CD4-positive, alpha-beta T cell treated with Interleukin-17A for 1 hour (primary cell): ENCODE data around the gene SLC6A11.

ENCODE experiments used
- DNase-seq: peaks from one replicate; pipeline ENCODE4 v3.0.0-alpha.2; 2020

Gene SLC6A11

DNA sequence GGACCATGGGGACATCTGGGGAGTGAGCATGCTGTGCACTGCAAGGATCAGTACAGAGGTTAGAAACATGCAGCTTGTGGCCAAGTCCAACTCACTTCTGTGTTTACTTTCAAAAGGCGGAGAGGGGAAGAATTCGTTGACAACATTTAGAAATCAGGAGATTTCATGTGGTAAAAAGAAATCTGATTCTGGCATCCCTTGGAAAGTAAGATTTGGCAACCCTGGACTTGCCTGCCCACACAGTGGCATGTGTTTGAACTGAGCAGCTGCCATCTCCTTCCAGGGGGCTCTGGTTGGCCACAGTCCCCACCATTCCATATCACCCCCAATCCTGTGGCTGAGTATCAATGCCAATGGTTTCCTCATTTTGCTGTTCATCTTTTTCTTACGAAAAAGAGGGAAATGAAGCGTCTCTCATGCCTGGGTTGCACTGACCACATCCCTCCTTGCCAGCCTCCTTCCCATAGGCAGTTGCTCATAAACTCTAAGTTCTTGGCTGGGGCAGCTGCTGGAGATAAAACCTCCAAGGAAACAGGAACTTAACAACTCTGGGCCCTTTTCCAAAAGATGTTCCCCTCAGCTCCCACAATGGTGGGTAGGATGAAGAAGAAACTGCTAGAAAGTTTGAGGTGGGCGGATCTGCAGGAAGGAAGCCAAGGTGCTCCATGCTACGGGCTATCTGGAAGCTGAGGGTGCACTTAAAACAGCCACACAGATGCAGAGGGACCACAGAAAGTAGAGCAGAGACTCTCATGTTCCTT is 29.2 kb downstream of the SLC6A11 start:
- no peak for DNase-seq

DNA sequence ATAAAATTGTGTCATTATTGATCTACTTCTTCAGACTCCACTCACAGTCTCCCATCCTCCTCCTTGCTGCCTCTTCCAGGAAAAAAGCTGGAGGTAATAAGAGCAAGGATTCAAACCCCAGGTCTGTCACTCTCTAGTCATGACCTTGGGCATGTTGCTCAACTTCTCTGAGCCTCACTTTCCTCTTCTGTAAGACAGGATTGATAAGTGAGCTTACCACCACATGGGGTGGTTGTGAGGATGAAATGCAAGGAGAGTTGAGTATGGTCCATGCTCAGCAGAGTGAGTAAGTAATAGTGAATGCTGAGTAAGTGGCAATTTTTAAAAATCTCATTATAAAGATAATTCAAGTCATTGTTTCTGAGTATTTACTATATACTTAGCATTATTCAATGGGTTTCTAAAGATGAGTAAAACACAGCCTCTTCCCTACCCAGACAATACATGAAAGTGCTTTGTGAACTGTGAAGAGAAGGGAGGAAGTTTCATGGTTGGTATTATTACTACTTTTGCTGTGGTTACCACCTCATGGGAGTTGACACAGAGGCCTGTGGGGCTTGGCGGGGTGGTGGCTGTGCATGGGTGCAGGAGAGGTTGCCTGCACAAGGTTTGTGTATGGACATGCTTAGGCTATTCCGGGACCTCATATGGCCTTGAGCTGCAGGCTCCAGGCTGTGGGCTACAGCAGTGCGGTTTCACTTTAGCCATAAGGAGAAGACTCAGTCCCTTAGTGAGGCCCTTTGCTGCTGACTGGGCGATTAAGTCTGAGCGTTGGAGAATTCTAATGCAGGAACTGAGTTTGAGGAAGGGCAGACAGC is 30.0 kb downstream of the SLC6A11 start:
- DNase-seq, result no peak

DNA sequence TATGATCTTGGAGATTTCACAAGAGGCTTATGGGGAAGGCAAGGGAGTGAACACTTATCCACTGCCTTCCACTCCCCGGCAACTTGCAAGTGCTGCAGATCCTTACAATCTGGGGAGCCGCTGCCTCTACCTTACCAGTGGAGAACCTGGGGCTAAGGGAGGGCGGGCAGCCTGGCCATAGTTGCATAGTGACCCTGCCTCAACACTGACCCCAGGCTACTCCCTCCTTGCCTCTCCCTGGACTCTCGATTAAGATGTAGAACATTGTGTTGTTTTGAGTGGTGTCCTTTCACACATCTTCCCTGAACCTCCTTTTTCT is 30.6 kb downstream of the SLC6A11 start:
- DNase-seq, result no peak

DNA sequence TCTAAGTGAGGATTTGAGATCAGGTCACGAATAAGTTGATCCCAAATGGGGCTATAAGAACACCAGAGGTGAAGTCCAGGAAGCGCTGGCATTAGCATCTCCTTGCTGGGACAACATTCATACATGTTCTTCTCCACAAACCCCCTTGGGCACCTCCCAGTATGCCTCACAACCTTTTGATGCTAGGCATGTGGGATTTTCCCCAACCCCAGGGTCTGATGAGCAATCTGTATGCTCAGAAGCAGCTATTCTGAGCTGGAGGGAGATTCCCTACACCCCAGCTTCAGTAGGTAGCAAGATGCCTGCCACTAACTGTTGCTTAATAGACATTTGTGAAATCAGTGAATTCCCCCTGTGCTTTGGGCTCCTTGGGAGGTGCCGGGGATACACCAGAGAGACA is 32.2 kb downstream of the SLC6A11 start:
- no peak for DNase-seq

DNA sequence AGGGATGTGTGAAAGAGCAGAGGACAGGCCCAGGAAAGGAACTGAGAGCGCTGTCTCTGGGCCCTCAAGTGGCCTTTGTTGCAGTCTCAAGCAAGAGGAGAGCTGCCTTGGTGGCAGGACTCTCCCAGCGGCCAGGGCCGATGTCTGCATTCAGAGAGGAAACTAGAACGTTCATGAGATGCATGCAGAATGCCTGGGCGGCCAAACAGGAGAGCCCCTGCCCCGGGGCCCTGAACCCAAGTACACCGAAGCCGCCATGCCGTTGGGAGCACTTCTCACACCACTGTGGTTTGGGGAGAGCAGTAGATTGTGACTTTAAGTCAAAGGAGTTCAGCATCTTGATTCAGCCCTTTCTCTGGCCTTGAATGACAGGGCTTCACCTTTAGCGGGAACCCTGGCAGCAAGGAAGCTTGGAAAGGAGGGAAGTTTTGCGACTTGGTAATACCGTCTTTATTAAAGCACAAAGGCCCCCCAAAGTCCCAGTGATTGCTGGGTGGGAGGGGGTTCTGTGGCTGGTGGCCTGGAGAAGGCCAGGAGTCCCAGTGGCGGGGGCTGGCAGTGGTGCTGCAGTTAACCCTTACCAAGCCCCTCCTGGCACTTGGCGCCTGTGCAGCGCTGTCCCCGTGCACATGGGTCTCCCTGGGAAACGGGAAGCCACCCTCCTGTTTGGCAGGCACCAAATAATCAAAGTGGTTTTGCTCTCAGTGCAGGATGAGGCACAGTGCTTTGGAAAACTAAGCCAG is 36.2 kb downstream of the SLC6A11 start:
- no peak for DNase-seq

DNA sequence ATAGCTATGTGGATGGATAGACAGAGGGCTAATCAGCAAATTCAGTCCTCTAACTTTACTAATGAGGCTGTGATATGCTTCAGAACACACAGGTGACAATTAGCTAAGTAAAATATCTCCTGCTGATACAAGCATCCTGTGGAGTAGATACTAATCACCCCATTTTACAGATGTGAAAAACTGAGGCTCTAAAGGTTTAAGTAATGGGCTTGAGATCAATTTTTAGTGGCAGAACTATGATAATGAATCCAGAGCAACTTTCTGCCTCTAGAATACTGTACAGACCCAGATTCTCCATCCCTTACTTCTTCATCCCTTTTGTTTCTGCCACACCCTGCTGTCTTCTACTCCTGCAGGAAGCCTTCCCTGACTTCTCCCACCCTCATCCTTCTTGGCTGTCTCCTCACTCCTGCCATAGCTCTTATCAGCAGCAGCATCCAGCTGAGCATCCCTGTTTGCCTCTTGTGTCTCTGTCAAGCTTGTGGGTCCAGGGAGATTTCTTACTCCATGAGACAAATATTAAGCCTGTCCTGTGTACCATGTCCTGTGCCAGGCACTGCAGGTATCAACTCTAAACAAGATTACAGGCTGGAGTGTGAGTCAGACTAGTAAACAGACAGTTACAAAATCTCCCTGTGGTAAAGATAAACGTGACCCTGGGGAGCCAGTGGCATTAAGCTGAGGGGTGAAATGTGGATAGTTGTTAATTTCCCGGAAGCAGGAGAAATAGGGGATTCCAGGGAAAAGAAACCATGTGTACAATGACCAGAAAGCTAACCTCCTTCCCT is 39.2 kb downstream of the SLC6A11 start:
- DNase-seq, result no peak

DNA sequence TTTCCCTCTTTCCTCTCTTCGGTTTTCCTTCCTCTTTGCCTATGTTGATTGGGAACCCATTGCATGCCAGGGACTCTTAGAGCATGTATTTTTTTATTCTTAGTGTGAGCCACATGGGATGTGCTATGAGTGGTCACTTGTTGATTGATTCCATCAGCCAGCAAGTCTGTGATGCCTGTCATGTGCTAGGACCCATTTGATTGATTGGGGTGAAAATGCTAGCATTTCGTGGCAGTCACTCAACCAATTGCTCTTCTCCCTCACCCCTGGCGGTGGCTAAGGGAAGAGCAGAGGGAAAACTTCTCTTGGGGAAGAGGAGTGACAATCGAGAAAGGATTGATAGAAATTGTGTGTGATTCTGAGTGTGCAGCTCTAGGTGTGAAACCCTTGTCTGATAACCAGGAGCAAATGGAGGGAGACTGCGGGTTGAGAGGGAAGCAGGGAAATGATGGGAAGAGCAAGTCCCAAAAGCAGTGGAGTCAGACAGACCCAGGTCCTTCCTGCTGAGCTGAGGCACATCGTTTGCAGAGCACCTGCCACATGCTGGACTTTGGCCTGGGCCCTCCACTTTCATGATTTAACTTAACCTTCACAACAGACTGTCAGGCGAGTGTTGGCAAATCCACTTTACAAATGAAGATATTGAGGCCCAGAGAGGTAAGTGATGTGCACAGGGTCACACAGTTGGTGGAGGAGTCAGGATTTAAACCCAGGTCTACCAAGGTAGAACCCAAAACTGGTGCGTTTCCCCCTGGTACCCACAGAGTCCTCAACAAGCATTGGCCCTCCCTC is 40.0 kb downstream of the SLC6A11 start:
- no peak for DNase-seq

DNA sequence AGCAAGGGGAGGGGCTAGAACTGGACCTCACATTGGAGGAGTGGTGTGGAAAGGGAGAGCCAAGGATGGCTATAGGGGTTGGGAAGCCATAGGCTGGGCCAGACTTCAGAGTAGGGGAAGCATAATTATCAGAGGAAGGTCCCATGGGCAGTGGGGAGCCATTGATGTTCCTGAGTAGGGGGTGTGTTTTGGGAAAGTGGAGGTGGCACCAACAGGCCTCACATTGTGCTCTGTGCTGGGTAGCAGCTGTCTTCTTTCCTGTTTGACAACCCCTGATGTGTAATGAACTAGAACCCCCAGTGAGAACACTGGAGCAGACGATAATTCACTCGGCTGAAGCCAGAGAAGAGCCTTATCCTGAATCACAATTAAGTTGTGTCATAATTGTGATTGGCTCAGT is 41.2 kb downstream of the SLC6A11 start:
- DNase-seq, result no peak

DNA sequence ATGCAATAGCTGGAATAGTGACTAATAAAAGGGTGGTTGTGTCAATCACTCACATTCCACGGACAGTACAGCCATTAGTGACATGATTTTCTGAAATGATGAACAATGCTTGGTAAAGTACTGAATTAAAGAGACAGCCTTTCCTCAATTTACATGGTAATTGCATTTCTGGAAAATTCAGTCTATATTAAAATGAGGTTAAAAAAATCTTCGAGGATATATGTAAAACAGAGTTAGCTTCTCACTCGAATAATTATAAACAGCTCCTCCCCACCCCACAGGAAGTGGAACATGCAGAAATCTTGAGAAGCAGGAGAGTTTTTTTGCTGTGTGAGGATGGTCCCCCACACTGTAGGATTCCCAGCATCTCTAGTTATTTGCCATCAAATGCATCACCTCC is 42.1 kb downstream of the SLC6A11 start:
- DNase-seq, result no peak

DNA sequence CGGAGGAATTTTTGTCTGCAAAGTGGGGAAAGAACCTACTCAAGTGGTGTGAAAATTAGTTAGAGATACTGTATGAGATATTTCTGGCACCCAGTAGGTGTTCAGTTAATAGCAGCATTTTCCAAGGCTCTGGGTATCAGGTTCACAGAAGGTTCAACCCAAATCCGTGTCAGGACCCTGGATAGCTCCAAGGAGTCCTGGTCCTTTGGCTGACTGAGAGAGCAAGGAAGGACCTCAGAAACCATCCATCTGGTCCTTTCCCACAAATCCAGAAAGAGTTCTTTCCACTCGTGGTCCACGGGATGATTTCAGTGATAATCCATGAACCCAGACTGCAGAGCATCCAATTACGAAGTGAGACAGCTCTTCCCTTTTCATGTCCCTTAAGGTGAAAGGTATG is 51.4 kb downstream of the SLC6A11 start:
- DNase-seq, result no peak

DNA sequence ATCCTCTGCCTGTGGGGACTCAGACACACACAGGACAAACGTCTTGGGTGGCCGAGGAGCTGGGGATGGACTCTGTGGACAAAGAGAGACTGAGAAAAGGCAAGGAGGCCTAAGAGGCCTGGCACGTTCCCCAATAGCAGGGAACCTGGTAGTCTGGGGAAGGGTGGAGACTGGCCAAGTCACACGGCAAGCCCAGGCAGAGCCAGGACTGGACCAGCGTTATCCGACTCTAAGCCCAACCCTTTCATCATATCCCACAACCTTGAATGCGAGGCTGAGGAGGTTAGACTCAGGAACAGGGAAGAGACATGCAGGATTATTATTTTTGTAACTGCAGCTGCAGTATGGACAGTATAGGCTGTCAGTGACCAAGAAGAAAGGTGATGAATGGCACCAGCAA is 53.4 kb downstream of the SLC6A11 start:
- DNase-seq, result no peak

DNA sequence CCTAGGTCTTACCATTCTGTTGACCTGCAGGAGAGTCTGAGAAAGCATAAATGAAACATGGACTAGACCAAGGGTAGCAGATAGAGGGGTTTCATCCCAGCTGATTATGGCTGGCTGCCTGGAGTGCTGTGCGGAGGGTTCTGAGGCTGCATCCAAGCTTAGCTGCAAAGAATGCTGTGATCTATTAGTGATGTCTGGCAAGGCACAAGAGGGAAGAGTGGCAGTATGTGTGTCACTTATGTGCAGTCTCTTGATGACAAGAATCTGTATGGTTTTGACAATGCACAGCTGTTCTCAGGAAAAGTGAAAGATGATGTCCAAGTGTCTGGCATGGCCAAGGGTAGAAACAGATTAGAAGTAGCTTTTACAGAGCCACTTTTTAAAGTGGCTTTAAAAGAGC is 54.3 kb downstream of the SLC6A11 start:
- DNase-seq, result no peak

DNA sequence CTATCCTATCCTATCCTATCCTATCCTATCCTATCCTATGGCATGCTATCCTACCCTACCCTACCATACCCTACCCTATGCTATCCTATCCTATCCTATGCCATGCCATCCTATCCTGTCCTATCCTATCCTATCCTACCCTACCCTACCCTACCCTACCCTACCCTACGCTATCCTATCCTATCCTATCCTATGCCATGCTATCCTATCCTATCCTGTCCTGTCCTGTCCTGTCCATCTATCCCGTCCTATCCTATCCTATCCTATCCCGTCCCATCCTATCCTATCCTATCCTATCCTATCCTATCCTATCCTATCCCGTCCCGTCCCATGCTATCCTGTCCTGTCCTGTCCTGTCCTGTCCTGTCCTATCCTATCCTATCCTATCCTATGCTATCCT is 57.4 kb downstream of the SLC6A11 start:
- no peak for DNase-seq

DNA sequence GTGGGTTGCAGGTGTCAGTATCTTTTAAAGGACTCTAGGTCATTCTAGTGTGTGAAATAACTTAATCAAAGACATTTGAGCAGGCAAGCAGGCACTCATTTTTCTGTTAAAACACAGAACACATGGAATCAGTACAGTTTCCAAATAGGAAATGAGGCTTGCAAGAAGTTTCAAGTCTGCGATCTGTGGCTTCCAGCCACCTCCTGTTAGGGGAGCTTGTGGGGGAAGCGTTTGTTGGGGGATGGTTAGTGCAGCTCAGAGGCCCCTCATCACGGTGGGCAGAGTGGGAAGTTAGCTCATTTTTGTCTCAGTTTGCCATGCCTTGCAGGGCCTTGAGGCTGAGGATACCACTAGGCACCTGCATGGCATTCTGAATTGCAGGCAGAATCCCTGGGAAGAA is 59.9 kb downstream of the SLC6A11 start:
- no peak for DNase-seq

DNA sequence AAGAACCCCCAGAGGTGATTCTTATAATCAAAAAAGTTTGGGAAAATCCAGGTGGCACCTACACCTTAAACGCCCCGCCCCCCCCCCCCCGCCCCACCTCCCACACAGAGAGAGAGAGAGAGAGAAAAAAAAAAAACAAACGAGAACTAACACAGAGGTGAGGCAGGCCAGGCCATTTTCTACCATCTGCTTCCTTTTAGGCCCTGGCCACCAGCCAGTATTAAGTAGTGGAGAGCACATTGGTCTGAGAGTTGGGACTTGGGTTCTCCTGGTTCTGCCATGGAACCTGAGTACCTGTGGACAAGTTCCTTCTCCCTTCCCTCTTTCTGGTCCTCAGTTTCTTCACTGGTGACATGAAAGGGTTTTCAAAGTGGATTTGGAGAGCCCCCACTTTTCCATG is 60.6 kb downstream of the SLC6A11 start:
- no peak for DNase-seq

DNA sequence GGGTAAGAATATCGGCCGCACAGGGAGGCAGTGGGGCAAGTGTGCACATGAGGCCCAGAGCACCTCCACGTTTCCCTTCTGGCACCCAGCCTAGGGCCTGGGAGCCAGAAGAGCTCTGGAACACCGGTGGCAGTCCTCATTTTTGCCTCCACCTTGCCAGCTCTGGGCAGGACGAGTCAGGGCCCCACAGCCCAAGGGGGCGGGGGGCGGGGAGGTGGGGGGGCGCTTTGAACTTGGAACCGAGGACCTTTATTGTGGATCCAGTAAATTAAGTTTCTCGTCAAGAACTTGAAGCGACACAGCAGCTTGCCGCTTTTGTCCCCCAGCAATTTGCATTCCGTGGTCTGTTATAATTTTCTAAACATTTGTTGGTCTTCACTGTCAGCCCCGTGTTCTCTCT is 66.8 kb downstream of the SLC6A11 start:
- no peak for DNase-seq

DNA sequence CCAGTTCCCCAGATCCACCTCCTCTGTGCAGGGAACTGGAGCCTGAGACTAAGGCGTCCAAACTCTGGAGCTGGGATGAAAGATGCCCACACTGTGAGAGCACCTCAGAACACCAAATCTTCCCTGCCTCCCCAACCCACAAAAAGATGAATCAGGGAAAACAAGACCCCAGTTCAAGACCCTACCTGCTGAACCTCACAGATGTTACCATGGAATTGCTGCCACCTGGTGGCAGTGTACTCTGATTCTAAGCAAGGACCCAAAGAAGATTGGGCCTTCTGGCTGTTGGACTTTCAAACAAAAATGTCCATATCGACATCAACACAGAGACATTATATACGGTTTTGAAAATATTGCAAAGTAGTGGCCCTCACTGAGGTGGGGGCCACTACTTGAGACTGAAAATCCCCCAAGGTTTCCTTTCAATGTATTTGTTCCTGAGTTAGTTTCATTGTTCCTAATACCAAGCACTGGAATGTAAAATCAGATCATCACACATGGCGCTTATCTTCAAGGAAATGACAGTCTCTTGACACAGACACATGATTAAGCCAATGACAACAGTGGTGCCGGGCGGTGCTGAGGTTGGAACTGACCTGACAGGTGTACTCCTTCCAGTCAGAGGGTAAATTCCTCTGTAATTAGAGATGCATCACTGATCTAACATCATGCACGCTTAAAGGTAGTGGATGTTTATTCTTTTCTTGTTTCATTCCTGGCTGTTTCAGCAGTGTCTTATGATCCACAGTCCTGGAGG is 67.6 kb downstream of the SLC6A11 start:
- DNase-seq, result no peak

DNA sequence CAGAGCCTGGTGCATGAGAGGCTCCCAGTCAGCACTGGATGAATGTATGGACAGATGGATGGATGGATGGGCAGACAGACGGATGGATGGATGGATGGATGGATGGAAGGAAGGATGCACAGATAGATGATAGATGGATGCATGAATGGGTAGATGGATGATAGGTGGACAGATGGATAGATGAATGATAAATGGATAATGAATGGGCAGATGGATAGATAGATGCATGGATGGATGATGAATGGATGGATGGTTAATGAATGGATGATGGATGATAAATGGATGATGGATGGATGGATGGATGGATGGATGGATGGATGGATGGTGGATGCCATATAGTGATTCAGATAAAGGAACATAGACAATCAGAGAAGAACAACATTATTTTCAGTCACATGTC is 71.0 kb downstream of the SLC6A11 start:
- DNase-seq, result no peak

DNA sequence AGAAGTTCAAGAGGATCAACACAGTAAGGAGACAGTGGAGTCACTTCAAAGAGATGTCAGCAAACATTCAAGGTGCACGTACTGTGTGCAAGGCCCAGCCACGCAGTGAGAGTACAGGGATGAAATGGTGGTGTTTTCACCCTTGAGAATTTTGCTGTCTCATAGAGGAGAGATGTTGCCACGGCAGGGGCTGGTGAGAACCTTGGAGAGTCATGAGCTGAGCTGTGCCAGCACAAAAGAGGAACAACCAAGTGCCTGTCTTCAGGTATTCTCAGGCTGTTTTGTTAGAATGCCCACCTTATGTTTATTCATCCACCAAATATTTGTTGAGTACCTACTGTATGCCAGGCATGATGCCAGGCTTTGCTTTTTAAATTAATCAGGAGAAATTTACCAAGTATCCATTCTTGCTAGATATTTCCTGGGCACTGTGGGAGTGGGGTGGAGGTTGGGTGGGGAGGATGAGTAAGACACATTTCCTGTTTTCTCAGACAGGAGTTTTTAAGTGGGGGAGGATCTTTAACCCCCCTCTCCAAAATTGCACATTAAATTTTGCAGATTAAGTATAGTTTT is 72.6 kb downstream of the SLC6A11 start:
- DNase-seq, result no peak

DNA sequence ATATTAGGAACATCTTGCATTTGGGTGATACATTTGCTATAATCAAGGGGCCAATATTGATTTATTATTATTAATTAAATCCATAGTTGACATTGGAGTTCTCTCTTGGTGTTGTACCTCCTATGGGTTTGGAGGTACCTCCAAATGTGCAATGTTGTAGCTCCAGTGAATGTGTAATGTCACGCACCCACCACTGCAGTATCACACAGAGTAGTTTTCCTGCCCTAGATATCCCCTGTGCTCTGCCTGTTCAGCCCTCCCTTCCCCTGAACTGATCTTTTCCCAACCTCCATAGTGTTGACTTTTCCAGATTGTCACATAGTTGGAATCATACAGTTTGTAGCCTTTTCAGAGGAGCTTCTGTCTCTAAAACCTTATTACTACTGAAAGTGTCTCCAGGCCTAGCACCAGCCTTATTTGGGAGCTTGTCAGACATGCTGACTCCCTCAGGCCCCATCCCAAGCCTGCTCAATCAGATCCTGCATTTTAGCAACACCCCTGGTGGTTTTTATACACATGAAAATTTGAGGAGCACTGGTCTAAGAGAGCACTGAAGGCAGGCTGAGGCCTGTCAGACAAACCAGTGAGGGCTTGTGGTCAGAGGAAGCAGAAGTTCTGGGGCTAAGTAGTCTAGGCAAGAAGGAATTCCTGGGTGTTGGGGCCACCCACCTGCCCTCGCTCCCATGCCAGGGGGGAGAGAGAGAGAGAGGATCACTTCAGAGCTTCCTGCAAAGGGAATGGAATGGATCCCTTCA is 73.4 kb downstream of the SLC6A11 start:
- no peak for DNase-seq
